SK-N-DZ (cell line): ENCODE data around the gene MTHFSD.

ENCODE experiments used
- DNase-seq: peaks from one replicate; pipeline ENCODE4 v3.0.0-alpha.2; 2015; ENCODE audit warnings: low spot score

MTHFSD gene

GRCh38 chr16:86514481-86515376, 40.3 kb downstream of the MTHFSD start:
- DNase-seq: no peak

- no peak for DNase-seq
These were observed 41.4 kb downstream of the MTHFSD start for GRCh38 chr16:86513471-86514277.

- no peak for DNase-seq
These were observed 42.1 kb downstream of the MTHFSD start for GRCh38 chr16:86512860-86513470.

GRCh38 chr16:86512301-86512859, 42.7 kb downstream of the MTHFSD start:
- DNase-seq: no peak

GRCh38 chr16:86511317-86512161, 43.5 kb downstream of the MTHFSD start:
- DNase-seq: no peak

GRCh38 chr16:86510465-86511261, 44.4 kb downstream of the MTHFSD start, which contains the start of gene FOXF1:
FOXF1 (plus strand) TSS chr16:86510527; CDS start chr16:86510570, 43 bp downstream.
- DNase-seq: no peak

GRCh38 chr16:86509759-86510464, 45.1 kb downstream of the MTHFSD start:
- no peak for DNase-seq

GRCh38 chr16:86508947-86509758, 45.9 kb downstream of the MTHFSD start:
- DNase-seq: no peak

GRCh38 chr16:86508028-86508946, 46.7 kb downstream of the MTHFSD start:
- no peak for DNase-seq

GRCh38 chr16:86507173-86508027, 47.6 kb downstream of the MTHFSD start:
- DNase-seq: no peak

GRCh38 chr16:86505899-86506864, 48.9 kb downstream of the MTHFSD start:
- no peak for DNase-seq

- no peak for DNase-seq
These were observed 49.7 kb downstream of the MTHFSD start for GRCh38 chr16:86505185-86505898.

GRCh38 chr16:86504315-86505184, 50.5 kb downstream of the MTHFSD start:
- DNase-seq: no peak
